ENCODE data around the gene GTF3C2. TPM values are rescaled to one million over a fixed set of nuclear protein-coding genes. Genes with fewer than 3 reads are reported as not detected.
"Not testable (repeated sequence)": the region's sequence is repeated elsewhere in the genome, so short reads cannot be mapped to it uniquely, and the experiment has no call there.

The GTF3C2 gene
- polyA plus RNA-seq, 5 donors = 55.7 to 65.1 (median 61.3) TPM

DNA sequence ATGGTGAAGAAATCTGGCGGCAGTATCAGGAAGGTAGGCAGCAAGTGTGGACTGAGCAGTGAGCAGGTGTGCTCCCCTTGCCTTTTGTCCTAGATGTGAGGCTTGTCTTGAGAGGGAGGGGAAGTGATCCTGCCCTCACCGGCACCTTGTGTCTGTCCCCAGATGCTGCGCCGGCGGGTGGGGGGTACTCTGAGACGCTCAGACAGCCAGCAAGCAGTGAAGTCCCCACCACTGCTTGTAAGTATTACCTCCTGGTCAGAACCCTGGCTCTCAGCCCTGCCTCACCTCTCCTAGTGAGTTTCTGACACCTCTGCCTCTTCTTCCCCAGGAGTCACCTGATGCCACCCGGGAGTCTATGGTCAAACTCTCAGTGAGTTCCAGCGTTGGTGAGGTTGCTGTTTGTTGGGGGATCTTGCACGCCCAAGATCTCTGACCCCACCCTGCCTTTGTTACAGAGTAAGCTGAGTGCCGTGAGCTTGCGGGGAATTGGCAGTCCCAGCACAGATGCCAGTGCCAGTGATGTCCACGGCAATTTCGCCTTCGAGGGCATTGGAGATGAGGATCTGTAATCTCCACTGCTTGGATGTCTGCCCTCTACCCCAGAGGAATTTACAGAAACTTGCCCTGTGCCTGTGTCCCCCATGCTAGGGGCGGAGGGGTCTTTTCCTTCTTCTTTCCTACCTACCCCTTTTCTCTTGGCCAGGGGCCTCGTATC is 19.7 kb upstream of the GTF3C2 start:
- DNase-seq = no peak

DNA sequence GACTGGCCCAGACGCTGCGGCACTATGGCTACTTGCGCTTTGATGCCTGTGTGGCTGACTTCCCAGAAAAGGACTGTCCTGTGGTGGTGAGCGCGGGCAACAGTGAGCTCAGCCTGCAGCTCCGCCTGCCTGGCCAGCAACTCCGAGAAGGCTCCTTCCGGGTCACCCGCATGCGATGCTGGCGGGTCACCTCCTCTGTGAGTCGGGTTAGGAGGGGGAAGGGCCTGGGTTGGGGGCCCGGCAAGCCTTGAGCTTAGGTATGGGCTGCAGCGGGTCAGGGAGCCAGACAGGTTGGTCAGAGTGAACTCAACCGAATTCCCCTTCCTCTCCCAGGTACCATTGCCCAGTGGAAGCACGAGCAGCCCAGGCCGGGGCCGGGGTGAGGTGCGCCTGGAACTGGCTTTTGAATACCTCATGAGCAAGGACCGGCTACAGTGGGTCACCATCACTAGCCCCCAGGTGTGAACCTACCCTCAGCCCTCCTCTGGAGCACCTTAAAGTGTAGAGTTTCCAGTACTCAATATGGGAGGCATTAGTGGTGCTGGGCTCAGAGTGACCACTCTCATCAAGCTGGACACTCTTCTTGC is 19.0 kb upstream of the GTF3C2 start:
- DNase-seq = no peak

DNA sequence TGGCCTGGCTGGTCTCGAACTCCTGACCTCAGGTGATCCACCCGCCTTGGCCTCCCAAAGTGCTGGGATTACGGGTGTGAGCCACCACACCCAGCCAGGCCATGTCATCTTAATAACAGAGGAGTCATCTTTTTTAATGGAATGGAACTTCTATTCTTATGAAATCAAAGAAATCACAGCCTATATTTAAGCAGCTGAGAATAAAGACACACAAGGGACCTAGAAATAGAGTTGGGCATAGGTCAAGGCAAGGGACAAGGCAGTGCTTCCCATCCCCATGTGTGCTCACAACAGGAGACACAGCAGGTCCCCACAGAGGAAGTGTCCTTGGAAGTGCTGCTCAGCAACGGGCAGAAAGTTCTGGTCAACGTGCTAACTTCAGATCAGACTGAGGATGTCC is 17.0 kb upstream of the GTF3C2 start:
- DNase-seq = no peak

DNA sequence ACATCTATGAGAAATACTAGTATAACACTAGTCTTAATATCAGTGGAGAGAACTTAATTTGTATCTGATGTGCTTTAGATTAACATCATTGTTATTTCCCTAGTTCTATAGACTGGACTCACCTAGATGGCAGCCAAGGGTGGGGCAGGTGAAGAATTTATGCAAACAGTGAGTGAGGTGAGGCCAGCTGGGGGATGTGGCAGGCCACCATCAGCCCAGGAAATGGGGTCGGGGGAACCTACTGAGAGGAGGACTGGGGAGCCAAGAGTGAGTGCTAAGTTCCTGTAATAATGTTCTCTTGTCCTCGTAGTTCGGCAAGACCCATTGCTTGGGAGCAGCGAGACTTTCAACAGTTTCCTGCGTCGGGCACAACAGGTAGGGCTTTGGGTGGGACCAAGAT is 16.4 kb upstream of the GTF3C2 start:
- no peak for DNase-seq

DNA sequence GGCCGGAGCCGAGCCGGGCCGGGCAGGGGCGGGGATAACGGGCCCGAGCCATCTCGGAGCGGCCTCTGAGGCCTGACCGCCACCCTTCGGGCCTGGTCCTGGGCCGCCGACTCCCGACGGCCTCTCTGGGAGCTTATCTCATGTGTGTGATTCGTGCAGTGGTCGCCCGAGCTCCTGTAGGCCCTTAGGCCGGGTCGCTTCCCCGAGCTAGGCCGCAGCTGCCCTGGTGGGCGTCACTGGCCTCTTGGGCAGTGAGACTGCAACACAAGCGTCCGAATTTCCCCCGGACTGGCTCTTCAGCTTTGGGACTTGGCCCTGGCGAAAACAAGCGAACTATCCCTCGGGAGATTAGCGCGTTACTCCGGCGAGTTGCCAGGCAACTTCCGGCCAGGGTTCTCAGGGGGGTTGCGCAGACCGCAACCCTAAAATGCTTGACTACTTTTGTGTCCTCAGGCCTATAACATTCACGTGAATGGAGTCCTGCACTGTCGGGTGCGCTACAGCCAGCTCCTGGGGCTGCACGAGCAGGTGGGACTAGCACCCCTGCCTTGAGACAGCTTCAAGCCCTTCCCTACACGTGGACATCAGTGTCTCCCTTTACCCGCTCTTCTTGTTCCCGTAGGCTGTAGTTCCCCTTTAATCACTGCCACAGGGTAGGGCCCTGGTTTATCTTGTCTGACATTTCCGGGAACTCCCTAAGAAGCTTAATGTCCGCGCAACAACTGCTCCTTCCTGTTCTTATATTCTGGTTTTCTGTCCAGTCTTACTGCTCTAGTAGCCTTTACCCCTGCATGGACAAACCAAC is 14.5 kb upstream of the GTF3C2 start:
- peak in 1 of 2 donors; percentile 28 for DNase-seq

DNA sequence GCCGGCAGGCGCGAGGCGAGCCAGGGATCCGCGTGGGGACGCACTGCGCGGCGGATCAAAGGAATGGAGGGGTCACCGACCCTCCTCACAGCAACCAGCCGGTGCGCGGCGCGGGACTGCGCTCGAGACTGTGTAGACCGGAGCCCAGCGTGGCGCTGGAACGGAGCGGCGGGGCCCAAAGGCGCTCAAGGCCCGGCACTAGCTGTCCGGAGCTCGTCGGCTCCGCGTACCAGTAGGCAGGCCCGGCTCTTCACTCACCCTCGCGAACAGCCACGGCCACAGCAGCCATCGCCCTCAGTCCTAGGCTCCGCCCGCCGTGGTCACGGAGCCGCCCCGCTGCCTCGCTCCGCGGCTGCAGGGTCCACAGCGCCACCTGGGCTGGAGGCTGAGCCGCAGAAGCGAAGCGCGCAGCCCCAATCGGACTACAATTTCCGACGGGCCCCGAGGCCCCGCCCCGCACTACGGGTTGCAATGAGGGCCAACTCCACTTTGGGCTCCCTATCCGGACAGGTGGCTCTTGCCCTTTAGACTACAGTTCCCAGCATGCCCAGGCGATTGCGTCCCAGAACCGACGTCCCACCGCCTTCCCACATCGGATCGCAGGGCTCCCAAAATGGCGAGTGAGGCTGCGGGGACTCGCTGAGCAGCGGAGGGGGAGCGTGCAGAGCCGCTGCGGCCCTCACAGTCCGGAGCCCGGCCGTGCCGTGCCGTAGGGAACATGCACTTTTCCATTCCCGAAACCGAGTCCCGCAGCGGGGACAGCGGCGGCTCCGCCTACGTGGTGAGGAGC is 13.7 kb upstream of the GTF3C2 start, which contains the start of the genes EIF2B4 and SNX17:
Gene EIF2B4, minus strand, starts transcription at position 313 of the 790 bp plus-strand sequence. Its CDS starts 24 bp downstream, at position 289.
Gene SNX17, plus strand, starts transcription at position 591 of the 790 bp plus-strand sequence. Its CDS starts 128 bp downstream, at position 719.
- DNase-seq = peak; percentile 99

DNA sequence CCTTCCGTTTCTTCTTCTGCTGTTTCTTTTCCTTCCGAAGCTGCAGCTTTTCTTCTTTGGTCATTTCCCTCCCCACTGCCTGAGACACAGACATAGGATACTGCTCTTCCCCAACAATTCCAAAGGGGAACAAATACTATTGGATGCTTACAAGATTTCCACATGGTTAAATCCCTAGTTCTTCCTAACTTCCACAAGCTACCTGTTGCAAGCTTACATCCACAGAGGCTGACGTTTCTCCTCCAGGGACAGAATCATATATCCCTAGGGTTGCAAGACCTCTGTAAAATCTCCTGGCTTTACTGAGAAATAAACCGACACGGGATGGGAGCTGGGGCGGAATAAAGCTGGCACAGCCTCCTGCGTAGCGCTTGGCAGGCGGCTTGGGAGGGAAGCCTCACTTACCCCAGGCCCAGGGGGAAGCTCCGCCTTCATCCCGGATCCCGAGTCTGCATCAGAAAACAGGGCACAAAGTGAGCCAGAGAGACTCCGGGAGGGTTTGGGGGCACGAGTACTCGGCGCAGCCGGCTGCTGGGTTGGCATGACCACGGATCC is 13.0 kb upstream of the GTF3C2 start:
- no peak for DNase-seq

DNA sequence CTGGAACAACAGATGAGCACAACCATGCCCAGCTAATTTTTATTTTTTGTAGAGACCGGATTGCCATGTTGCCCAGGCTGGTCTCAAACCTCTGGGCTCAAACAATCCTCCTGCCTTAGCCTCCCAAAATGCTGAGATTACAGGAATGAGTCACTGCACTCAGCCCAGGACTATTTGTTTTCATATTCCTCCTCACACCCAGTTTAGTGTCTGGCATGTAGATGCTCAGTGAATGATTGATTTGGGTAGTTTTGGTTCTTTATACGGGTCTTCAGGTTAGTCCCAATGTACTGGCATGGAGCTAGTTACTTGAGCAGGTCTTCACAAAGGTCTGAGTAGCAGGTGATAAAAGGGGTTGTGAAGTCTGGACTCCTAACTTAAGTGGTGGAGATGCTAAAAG is 7.4 kb upstream of the GTF3C2 start:
- DNase-seq = no peak

DNA sequence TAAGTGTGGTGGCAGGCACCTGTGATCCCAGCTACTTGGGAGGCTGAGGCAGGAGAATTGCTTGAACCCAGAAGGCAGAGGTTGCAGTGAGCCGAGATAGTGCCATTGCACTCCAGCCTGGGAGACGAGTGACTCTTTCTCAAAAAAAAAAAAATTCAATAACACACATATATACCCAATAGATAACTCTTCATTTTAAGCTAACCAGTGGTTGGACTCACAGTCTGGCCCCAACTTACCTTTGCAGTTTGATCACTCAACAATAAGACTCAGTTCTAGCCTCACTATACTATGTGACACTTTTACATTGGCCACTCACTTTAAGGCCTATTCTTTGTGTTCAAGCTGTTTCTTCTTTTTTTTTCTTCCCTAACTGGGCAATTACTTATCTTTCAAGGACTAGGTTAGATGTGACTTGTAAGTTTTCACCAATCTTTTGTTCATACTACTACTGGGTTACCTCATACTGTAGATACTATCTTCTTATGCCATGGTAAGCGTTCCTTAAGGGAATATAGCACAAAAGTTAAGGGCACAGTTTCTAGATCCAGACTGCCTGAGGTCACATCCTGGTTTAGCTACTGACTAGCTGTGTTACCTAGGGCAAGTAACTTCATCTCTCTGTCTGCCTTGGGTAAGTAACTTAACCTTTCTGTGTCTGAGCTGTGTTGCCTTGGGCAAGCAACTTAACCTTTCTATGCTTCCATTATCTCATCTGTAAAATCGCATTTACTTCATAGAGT is 6.3 kb upstream of the GTF3C2 start:
- no peak for DNase-seq

DNA sequence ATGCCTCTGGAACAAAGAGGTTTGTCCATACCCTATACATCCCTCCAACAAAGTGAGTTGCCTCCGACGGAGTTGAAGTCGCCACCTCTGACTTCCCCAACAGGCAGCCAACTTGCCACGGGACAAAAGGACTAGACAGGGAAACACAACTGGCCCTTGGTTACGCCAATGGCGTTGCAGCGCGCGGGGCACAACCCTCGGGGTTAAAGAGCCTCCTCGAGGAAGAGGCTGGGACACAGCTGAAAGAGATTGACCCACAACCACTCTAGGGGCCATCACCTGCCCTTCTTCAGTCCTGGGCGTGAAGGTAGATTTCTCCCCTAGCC is 545 bp downstream of the GTF3C2 start:
- DNase-seq = peak in 1 of 2 donors; percentile 24

DNA sequence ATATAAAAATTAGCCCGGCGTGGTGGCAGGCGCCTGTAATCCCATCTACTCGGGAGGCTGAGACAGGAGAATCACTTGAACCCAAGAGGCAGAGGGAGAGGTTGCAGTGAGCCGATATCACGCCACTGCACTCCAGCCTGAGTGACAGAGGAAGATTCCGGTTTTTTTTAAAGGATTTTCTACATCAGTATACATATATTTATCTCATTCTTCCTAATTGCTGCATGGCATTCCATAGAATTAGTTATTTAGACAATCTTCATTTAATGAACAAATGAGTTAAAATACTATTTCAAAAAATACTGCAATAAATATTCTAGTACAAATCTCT is 2.0 kb downstream of the GTF3C2 start:
- DNase-seq = no peak

DNA sequence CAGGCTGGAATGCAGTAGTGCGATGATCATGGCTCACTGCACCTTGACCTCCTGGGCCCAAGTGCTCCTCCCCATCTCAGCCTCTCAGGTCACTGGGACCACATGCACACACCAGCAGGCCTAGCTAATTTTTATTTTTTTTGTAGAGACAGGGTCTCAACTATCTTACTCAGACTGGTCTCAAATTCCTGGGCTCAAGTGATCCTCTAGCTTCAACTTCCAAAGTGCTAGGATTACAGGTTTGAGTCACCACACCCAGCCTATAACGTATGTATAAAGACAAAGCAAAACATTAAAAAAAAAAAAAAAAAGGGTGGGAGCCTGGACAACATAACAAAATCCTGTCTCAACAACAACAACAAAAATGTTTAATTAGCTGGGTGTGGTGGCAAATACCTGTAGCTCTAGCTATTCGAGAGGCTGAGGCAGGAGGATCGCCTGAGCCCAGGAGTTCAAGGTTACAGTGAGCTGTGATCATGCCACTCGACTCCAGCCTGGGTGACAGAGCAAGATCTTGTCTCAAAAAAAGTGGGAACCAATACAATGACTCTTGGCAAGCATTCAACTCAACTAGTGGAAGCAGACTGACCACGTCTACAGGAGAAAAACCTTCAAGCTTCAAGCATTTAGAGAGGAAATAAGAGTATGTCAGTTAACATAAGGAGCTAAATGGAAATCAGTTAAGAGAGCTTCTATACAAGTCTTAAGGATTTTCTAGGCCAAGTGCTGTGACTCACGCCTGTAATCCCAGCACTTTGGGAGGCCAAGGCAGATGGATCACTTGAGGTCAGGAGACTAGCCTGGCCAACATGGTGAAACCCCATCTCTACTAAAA is 2.6 kb downstream of the GTF3C2 start:
- DNase-seq = no peak

DNA sequence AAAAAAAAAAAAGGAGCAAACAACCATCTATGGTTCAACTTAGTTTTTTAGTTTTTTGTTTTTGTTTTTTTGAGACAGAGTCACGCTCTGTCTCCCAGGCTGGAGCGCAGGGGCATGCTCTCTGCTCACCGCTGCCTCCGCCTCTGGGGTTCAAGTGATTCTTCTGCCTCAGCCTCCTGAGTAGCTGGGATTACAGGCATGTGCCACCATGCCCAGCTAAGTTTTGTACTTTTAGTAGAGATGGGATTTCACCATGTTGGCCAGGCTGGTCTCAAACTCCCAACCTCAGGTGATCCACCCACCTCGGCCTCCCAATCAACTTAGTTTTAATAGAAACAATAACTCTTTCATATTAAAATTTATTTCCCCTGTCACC is 3.2 kb downstream of the GTF3C2 start:
- DNase-seq = not testable (repeated sequence)

DNA sequence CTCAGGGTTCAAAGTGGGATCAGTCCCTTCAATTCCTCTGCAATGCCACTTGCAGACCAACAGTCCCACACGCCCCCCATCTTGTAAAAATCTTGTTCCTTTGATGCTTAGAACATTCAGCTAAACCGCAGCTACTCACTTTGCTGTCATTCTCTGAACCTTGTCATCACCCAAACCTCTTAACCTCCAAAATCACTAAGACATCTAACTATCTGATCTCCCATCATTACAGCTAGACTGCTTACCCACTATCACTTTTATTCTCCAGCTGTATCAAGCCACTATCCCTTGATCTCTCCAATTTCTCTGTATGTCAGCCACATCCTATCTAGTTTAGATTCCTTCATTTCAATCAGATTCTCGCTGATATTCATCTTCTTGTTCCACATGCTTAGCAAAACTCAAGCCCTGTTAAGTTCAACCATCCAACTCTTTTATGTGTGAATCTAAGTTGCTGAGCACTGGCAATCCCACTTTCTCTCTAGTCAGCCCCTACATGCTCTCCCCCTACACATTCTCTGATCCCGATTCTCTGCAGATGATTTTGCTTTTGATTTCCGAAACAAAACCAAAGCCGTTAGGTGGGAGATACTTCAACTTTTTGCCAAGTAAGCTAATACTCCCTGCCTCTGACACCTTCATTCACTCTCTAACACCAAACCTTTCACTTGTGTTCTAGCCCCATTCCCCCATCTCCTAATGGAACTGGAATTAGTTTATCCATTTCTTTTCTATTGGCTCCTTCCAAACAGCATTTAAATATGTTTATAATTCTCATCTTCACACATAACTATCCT is 4.6 kb downstream of the GTF3C2 start:
- no peak for DNase-seq

DNA sequence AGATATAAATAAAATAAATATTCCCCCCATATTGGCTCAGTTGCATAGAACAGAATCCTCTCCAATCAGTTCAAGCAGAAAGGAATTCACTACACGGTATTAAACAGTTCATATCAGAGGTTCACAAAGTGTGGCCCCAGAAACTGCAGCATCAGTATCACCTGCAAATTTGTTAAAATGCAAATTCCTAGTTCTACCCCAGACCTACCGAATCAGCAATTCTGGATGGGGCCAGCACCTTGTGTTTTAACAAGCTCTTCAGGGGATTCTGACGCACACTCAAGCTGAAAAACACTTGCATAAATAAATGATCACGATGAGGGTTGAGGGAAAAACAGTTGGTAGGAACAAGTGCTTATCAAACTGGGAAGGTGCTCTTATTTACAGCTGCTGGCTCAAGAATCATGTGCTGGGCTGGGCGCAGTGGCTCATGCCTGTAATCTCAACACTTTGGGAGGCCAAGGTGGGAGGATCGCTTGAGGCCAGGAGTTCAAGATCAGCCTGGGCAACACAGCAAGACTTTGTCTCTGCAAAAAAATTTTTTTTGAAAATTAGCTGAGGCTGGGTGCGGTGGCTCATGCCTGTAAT is 6.4 kb downstream of the GTF3C2 start:
- DNase-seq = no peak

DNA sequence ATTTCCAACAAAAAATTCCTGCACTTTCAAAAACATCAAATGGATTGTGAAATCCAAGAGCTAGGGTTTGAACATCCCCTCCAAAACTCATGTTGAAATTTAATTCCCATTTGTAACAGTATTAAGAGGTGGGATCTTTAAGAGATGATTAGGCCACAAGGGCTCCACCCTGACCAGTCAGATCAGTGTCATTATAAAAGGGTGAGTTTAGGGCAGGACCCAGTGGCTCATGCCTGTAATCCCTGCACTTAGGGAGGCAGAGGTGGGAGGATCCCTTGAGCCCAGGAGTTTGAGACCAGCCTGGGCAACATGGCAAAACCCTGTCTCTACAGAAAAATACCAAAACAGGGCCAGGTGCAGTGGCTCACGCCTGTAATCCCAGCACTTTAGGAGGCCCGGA is 8.9 kb downstream of the GTF3C2 start:
- DNase-seq = no peak

DNA sequence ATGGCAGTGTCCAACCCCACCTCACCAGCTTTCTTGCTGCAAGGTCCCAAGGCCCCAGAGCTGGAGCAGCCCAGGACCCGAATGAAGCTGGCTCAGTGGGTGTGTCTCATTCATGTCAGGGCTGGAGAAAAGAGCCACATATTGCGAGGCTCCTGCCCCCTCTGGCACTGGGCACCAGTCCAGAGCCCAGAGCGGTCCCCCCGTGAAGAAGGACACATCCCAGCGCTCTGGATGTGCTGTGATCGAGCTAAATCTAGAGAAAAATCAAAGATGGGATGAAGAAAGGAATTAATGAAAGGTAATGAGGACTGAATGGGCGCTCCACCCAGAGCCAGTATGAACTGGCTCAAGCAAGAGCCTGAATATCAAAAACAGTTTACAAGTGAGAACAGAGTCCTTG is 20.4 kb downstream of the GTF3C2 start:
- DNase-seq = no peak

DNA sequence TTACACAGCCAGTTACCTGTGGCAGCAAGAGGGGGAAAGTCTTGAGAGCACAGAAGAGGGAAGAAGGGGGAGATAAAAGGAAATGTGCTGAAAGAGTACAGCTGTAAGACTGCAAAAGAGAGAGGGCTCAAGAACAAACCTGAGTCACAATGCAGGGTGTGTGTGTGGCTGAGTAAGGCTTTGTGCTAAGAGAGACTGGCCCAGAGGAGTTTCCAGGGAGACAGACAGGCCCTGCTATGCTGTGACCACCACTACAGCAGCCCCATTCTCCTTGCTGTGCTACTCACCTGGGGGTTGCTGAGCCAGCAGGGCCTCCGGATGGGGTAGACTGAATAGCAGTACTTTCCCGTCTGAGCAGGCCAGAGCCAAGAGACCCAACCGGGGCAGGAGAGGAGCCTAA is 21.3 kb downstream of the GTF3C2 start:
- DNase-seq = no peak

DNA sequence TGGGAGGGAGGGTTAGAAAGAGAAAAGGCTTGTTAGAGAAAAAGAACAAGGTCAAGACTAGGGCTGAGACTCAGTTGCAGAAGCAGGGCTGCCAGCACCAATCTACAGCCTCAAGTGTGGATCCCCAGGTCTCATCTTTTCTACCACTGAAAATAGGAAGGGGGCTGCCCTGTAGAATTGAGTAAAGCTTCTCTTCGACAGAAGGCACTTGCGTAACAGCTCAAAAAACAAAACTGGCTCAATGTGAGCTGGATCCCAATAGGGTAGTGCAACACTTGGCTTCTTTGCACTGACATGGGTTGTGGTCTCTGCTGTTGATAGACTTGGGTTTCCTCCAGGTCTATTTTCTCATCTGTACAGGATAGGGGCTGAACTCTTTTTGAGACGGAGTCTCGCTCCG is 31.8 kb downstream of the GTF3C2 start:
- no peak for DNase-seq
